Astrocyte (in vitro differentiated cells and primary cell): ENCODE measurements around the gene VSIG8. TPM values are rescaled to one million over a fixed set of nuclear protein-coding genes. Genes with fewer than 3 reads are reported as not detected.

Experiments
- DNase-seq: peaks from one replicate; pipeline ENCODE4 v3.0.0-alpha.2; 2010; ENCODE audit warnings: low read depth
- FAIRE-seq: peaks from 2 replicates; lab custom pipeline; 2011; peaks lifted over from hg19 to GRCh38; lab: Jason Lieb, UNC
- H2AFZ ChIP-seq: 2 replicates; pipeline ENCODE4 v1.6.0; 2012; ENCODE audit warnings: low read depth, low read length, inconsistent platforms
- H3K27ac ChIP-seq: 2 replicates; pipeline ENCODE4 v1.5.1; 2011; ENCODE audit warnings: low read depth, low read length, inconsistent platforms
- H3K27me3 ChIP-seq: 2 replicates; pipeline ENCODE4 v1.6.0; 2011; ENCODE audit warnings: low read length, inconsistent platforms; ENCODE audit not compliant: insufficient read depth
- H3K36me3 ChIP-seq: 2 replicates; pipeline ENCODE4 v1.5.1; 2011; ENCODE audit warnings: low read length, inconsistent platforms; ENCODE audit not compliant: insufficient read depth
- H3K4me1 ChIP-seq: 2 replicates; pipeline ENCODE4 v1.5.1; 2011; ENCODE audit warnings: low read length, inconsistent platforms; ENCODE audit not compliant: insufficient read depth
- H3K4me2 ChIP-seq: 2 replicates; pipeline ENCODE4 v1.6.0; 2012; ENCODE audit warnings: low read length, inconsistent platforms
- H3K4me3 ChIP-seq: 2 replicates; pipeline ENCODE4 v1.5.1; 2011; ENCODE audit warnings: low read depth, mild to moderate bottlenecking, low read length, inconsistent platforms; ENCODE audit not compliant: insufficient read depth
- H3K79me2 ChIP-seq: 2 replicates; pipeline ENCODE4 v1.6.0; 2012; ENCODE audit warnings: mild to moderate bottlenecking, low read length, inconsistent platforms; ENCODE audit not compliant: insufficient read depth
- H3K9ac ChIP-seq: 2 replicates; pipeline ENCODE4 v1.6.0; 2012; ENCODE audit warnings: mild to moderate bottlenecking, low read length, inconsistent platforms
- H3K9me3 ChIP-seq: 2 replicates; pipeline ENCODE4 v1.5.1; 2012; ENCODE audit warnings: low read depth, mild to moderate bottlenecking, low read length, inconsistent platforms; ENCODE audit not compliant: insufficient read depth
- H4K20me1 ChIP-seq: 2 replicates; pipeline ENCODE4 v1.6.0; 2012; ENCODE audit warnings: low read length, inconsistent platforms; ENCODE audit not compliant: insufficient read depth
- H3K27ac Mint-ChIP-seq: one replicate; pipeline ENCODE4 v1.8.0; 2021; ENCODE audit warnings: mild to moderate bottlenecking, mixed read lengths; ENCODE audit not compliant: unreplicated experiment
- H3K27me3 Mint-ChIP-seq: one replicate; pipeline ENCODE4 v1.8.0; 2021; ENCODE audit warnings: low read depth, mixed read lengths; ENCODE audit not compliant: unreplicated experiment
- H3K36me3 Mint-ChIP-seq: one replicate; pipeline ENCODE4 v1.8.0; 2021; ENCODE audit warnings: low read depth, mixed read lengths; ENCODE audit not compliant: unreplicated experiment
- H3K4me1 Mint-ChIP-seq: one replicate; pipeline ENCODE4 v1.8.0; 2021; ENCODE audit warnings: low read depth, mixed read lengths; ENCODE audit not compliant: unreplicated experiment
- H3K4me3 Mint-ChIP-seq: one replicate; pipeline ENCODE4 v1.8.0; 2021; ENCODE audit warnings: mild to moderate bottlenecking, moderate library complexity, mixed read lengths; ENCODE audit not compliant: unreplicated experiment
- H3K9me3 Mint-ChIP-seq: one replicate; pipeline ENCODE4 v1.8.0; 2021; ENCODE audit warnings: mild to moderate bottlenecking, mixed read lengths; ENCODE audit not compliant: unreplicated experiment
- EZH2 ChIP-seq: IDR thresholded peaks from 2 replicates; pipeline ENCODE4 v1.6.1; 2012; ENCODE audit warnings: mild to moderate bottlenecking, low read length, inconsistent platforms; ENCODE audit not compliant: insufficient read depth
- total RNA-seq: library from RNA; stranded (reverse); gene quantifications from 2 replicates; pipeline ENCODE4 v1.2.1, GENCODE V29; 2021
- TF ChIP-seq, protein P1 (sequence below): IDR thresholded peaks from 2 replicates; pipeline ENCODE4 v1.5.1; 2011; ENCODE audit warnings: low read depth, mild to moderate bottlenecking, inconsistent platforms, low read length, moderate library complexity; ENCODE audit not compliant: insufficient read depth

The VSIG8 gene
- total RNA-seq, 1 donor from 2014 or later, result not detected

DNA sequence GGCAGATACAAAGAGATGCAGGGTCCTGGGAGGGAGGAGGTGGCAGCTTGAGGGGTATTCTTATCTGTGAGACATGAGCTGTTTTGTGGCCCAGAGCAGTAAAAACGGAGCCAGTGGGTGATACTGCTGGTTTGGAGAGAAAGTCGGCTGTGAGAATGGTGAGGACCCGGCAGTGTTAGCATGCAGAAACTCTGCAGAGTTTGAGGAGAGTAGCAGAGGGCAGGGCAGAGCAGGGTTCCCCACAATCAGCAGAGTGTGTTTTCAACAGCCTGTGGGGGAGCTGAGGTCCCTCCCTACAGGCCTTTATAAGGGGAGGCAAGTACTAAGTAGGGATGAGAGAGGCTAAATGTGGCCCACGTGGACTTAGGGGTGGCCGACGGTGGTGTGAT lies 35.4 kb downstream of the VSIG8 start:
- H3K9ac ChIP-seq, result no peak overlapping the region
- DNase-seq, result no peak
- Mint-ChIP-seq H3K4me3 (peak overlapping the region; percentile 31), H3K4me1 (peaks cover 54% of the 10 kb centered on the region), H3K9me3 (no peaks in the 10 kb centered on the region), H3K27me3 (peaks cover 17% of the 10 kb centered on the region), H3K27ac (no peak overlapping the region), H3K36me3 (no peaks in the 10 kb centered on the region)
- H3K27ac ChIP-seq, result no peak overlapping the region
- no peak overlapping the region for H2AFZ ChIP-seq
- H3K4me3 ChIP-seq, result no peak overlapping the region
- H3K4me2 ChIP-seq, result no peak overlapping the region
- H3K27me3 ChIP-seq, result peaks cover 5% of the 10 kb centered on the region
- peaks cover 3% of the 10 kb centered on the region for H3K4me1 ChIP-seq
- FAIRE-seq, result no peak
- no peak for TF ChIP-seq EZH2
- TF ChIP-seq, protein P1, sequence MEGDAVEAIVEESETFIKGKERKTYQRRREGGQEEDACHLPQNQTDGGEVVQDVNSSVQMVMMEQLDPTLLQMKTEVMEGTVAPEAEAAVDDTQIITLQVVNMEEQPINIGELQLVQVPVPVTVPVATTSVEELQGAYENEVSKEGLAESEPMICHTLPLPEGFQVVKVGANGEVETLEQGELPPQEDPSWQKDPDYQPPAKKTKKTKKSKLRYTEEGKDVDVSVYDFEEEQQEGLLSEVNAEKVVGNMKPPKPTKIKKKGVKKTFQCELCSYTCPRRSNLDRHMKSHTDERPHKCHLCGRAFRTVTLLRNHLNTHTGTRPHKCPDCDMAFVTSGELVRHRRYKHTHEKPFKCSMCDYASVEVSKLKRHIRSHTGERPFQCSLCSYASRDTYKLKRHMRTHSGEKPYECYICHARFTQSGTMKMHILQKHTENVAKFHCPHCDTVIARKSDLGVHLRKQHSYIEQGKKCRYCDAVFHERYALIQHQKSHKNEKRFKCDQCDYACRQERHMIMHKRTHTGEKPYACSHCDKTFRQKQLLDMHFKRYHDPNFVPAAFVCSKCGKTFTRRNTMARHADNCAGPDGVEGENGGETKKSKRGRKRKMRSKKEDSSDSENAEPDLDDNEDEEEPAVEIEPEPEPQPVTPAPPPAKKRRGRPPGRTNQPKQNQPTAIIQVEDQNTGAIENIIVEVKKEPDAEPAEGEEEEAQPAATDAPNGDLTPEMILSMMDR, result no peak
- H3K36me3 ChIP-seq, result no peaks in the 10 kb centered on the region
- no peaks in the 10 kb centered on the region for H3K79me2 ChIP-seq
- no peaks in the 10 kb centered on the region for H4K20me1 ChIP-seq
- no peaks in the 10 kb centered on the region for H3K9me3 ChIP-seq

- peaks cover 21% of the 10 kb centered on the region for H3K27me3 Mint-ChIP-seq
- H3K4me1 Mint-ChIP-seq, result peaks cover 49% of the 10 kb centered on the region
- Histone ChIP-seq H2AFZ (peak within 1 kb of the TSS; percentile 14), H3K79me2 (no peaks in the 10 kb centered on the region), H3K27me3 (peaks cover 9% of the 10 kb centered on the region), H3K4me3 (no peak within 1 kb of the TSS), H3K4me2 (no peak within 1 kb of the TSS), H3K9ac (no peak within 1 kb of the TSS), H4K20me1 (no peaks in the 10 kb centered on the region), H3K27ac (no peak within 1 kb of the TSS), H3K4me1 (peaks cover 3% of the 10 kb centered on the region), H3K36me3 (no peaks in the 10 kb centered on the region), H3K9me3 (no peaks in the 10 kb centered on the region)
- H3K9me3 Mint-ChIP-seq, result no peaks in the 10 kb centered on the region
- TF ChIP-seq, protein P1, result no peak
- TF ChIP-seq EZH2, result no peak
- peak within 1 kb of the TSS; percentile 22 for H3K27ac Mint-ChIP-seq
- no peaks in the 10 kb centered on the region for H3K36me3 Mint-ChIP-seq
- DNase-seq (no peak), FAIRE-seq (no peak)
- H3K4me3 Mint-ChIP-seq, result peak within 1 kb of the TSS; percentile 51
These were observed 35.9 kb downstream of the VSIG8 start, which contains the start of gene SLAMF8 for GRCh38 chr1:159826441-159827101. SLAMF8 (plus strand) TSS chr1:159826873; CDS start chr1:159826899, 26 bp downstream.

DNA sequence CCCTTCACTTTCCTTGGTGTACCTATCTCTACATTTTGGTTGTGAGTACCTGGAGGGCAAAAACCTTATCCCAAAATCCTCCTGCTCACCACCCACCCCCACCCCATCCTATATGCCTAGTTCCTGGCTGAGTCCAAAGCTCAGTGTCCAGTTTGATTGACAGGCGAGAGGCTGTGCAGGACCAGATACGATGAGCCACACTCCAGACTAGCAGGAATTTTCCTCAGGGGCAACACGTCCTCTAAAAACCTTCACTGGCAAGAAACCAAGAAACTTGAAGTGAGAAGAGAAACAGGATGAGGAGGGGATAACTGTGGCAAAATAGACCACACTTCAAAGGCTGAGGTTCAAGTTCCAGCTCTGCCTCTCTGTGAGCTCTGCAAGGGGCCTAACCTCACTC lies 36.9 kb downstream of the VSIG8 start:
- Histone ChIP-seq H3K9me3 (no peaks in the 10 kb centered on the region), H3K36me3 (no peaks in the 10 kb centered on the region), H3K9ac (no peak overlapping the region), H2AFZ (no peak overlapping the region), H3K4me2 (no peak overlapping the region), H3K27me3 (peaks cover 9% of the 10 kb centered on the region), H4K20me1 (no peaks in the 10 kb centered on the region), H3K4me1 (peaks cover 3% of the 10 kb centered on the region), H3K27ac (no peak overlapping the region), H3K79me2 (no peaks in the 10 kb centered on the region), H3K4me3 (no peak overlapping the region)
- FAIRE-seq, result no peak
- Mint-ChIP-seq H3K9me3 (no peaks in the 10 kb centered on the region), H3K27me3 (peaks cover 24% of the 10 kb centered on the region), H3K27ac (peak overlapping the region; percentile 82), H3K4me3 (peak overlapping the region; percentile 6), H3K4me1 (peaks cover 47% of the 10 kb centered on the region), H3K36me3 (no peaks in the 10 kb centered on the region)
- TF ChIP-seq EZH2, result no peak
- TF ChIP-seq, protein P1, result no peak
- DNase-seq, result no peak
